ENCODE data around the gene NAPSA.
A peak's percentile ranks its signal among the peaks of the same experiment; 100 is the strongest.
"Not testable (repeated sequence)": the region's sequence is repeated elsewhere in the genome, so short reads cannot be mapped to it uniquely, and the experiment has no call there.

NAPSA gene

DNA sequence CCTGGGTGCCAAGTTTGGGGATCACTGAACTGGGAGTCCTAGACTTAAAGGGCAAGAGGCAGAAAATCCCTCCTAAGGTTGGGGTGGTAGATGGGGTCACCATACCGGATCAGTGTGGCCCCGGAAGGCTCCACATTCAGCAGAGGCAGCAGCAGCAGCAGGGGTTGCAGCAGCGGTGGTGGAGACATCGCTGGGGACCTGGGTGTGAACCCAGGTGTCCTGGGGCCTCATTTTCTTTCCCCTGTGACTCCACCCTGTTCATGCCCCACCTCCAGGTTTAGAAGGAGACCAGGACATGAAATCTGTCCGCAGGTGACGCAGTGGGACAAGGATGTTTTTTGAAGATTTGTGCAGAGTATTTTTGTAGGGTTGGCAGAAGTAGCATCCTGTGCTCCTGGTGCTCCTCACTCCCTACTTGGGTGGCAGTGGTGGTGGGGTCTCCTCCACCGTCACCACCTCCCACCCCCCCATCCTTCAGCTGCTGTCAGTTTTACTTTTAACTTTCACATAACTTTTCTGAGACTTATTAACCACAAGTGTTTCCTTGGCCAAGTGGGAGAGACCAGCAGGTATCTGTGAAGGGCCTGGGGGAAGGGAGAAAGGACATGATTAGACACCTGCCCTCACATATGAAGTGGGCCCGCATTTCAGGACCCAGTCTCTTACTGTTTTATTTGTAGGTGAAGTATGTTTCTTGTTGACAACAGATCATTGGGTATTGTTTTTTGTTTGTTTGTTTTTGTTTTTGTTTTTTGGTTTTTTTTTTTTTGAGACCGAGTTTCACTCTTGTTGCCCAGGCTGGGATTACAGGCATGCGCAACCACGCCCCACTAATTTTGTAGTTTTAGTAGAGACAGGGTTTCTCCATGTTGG lies at the start of gene NAPSA:
TSS of gene NAPSA (minus strand) at position 206 of the 873 bp plus-strand sequence. CDS start at position 188, 18 bp downstream.
- DNase-seq (ENCODE audit: low read depth): no peak

DNA sequence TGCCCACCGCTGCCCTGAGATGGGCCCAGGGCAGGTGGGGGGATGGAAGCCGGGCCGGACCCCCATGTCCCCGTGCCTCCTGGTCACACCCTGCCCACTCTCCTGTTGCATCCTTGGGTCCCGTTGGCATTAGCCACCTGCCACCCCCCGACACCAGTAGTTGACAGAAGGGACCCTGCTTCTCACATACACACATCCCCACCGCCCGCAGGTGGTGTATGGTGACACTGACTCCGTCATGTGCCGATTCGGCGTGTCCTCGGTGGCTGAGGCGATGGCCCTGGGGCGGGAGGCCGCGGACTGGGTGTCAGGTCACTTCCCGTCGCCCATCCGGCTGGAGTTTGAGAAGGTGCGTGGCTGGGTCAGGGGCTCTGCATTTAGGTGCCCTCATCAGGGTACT lies 48.1 kb upstream of the NAPSA start:
- DNase-seq (ENCODE audit: low read depth): no peak

DNA sequence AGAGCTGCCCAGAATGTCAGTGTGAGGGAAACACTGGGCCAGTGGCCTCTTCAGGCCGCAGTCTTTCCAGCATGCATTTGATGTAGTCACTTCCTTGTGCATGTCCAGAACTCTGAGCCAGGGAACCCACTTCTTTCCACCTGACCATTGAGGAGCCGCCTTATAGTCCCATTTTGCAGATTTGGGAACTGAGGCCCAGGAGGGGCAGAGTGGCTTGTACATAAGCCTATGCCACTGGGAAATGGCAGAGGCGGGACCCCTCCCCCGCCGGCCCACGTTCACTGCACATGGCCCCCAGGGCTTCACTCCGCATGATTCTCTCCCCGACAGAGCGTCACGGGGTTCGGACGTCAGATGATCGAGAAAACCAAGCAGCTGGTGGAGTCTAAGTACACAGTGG lies 47.7 kb upstream of the NAPSA start:
- no peak for DNase-seq (ENCODE audit: low read depth)

DNA sequence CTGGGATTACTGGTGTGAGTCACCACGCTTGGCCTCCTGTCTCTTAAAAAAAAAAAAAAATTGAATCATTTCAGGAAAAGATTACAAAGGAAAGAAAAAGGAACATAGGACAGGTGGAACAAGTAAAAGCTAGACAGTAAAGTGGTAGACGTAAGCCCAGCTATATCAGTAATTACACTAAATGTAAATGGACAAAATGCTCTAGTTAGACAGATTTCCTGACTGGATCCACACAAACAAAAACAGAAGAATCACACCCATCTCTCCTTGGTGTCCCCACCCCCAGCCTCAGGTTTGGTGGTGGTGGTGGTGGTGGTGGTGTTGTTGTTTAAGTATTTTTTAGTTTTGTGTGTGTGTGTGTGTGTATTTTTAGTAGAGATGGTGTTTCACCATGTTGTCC lies 47.0 kb upstream of the NAPSA start:
- DNase-seq (ENCODE audit: low read depth): no peak

DNA sequence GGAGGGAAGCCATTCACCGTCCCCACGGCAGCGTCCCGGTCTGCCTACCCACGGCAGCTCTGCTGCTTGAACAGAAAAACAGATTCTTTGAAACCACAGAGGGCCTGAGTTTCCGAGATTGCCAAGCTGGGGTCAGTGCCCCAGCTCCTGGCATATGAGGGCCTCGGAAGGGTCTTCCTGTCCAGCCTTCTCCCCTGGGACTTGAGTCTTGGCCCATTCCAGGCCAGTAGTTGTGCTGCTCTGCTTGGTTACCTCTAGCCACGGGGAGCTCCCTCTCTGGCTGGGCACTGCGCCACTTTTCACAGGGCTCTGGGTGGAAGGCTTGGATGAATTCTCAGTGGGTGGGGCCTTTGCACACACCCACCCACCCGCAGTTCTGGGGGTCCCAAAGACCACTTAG lies 44.7 kb upstream of the NAPSA start:
- DNase-seq (ENCODE audit: low read depth): no peak

DNA sequence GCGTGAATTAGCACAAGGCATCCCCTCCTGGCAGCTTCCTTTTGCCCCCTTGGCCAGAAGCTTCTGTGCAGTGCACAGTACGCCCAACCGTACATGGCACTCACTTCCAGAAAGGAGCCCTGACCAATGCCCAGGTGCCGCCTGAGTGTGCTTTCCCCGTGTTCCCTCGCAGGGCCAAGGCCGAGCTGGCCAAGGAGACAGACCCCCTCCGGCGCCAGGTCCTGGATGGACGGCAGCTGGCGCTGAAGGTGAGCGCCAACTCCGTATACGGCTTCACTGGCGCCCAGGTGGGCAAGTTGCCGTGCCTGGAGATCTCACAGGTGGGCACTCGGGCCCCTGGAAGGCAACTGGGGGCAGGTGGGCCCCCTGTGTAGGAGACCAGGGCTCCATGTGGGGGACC lies 43.9 kb upstream of the NAPSA start:
- DNase-seq (ENCODE audit: low read depth): no peak

DNA sequence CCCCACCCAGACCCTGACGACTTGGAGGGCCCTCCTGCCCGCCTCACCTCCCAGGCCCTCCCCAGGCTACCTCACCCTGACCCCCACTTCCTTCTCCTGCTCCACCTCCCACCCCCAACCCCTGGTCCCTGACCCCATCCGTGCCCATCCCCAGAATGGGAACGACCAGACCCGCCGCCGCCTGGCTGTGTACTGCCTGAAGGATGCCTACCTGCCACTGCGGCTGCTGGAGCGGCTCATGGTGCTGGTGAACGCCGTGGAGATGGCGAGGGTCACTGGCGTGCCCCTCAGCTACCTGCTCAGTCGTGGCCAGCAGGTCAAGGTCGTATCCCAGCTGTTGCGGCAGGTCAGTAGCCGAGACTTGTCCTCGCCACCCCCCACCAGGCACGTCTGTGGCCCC lies 41.4 kb upstream of the NAPSA start:
- DNase-seq (ENCODE audit: low read depth): no peak

DNA sequence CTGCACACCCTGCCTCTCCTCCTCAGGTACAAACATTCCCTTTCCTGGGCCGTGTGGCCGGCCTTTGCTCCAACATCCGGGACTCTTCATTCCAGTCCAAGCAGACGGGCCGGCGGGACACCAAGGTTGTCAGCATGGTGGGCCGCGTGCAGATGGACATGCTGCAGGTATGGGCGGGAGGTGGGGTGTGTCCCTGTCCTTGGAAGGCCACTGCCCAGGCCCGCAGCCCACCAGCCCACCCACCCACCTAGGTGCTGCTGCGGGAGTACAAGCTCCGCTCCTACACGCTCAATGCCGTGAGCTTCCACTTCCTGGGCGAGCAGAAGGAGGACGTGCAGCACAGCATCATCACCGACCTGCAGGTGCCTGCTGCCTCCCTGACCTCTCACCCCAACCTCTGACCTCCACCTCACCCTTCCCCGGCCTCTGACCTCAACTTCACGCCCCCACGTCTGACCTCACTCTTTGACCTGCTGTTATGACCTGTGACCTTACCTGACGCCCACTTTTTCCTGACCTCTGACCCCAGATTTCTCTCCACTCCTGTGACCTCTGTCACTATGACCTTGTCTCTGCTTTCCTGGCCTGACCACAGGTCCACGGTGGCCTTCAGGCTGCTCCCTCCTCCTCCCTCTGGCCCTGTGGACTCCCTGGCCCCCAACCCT lies 40.8 kb upstream of the NAPSA start:
- no peak for DNase-seq (ENCODE audit: low read depth)

DNA sequence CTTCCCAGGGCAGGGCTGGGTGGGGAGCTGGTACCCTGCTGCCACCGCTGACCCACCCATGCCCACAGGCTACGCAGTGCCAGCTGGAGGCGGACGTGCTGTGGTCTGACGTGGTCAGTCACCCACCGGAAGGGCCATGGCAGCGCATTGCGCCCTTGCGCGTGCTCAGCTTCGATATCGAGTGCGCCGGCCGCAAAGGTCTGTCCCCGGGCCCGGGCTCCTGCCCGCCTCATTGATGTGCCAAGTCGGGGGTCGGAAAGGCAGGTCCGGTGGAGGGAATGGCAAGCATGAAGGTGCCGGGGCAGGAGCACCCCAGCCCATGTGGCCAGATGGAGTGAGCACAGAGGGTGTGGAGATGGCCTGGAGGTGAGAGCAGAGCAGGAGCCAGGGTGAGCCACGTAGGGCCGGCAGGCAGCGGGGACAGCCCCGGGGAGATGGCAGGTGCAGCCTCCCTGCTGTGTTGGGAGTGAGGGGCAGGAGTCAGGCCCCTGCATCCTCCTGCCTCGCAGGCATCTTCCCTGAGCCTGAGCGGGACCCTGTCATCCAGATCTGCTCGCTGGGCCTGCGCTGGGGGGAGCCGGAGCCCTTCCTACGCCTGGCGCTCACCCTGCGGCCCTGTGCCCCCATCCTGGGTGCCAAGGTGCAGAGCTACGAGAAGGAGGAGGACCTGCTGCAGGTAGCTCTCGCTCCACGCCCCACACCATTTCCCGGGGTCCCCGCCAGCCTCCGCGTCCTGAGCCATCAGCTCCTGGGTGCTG lies 37.3 kb upstream of the NAPSA start:
- no peak for DNase-seq (ENCODE audit: low read depth)

DNA sequence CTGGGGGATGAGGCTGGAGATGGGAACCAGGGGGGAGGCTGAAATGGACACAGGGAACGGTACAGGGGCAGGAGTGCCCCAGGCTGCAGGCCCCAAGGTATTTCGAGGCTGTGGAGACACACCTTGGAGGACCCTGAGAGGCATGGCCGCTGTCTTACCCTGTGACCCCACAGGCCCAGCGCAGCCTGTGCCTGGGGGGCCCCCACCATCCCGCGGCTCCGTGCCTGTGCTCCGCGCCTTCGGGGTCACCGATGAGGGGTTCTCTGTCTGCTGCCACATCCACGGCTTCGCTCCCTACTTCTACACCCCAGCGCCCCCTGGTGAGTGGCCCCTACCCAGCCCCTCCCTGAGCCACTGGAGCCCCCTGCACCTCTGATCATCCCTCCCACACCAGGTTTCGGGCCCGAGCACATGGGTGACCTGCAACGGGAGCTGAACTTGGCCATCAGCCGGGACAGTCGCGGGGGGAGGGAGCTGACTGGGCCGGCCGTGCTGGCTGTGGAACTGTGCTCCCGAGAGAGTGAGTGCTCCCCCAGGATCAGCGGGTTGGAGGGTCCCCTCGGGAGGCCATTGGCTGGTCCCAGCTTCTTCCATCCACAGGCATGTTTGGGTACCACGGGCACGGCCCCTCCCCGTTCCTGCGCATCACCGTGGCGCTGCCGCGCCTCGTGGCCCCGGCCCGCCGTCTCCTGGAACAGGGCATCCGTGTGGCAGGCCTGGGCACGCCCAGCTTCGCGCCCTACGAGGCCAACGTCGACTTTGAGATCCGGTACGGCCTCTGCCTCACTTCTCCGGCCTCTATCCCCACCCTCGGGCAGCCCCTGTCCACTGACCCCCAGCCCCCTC lies 36.4 kb upstream of the NAPSA start:
- no peak for DNase-seq (ENCODE audit: low read depth)

DNA sequence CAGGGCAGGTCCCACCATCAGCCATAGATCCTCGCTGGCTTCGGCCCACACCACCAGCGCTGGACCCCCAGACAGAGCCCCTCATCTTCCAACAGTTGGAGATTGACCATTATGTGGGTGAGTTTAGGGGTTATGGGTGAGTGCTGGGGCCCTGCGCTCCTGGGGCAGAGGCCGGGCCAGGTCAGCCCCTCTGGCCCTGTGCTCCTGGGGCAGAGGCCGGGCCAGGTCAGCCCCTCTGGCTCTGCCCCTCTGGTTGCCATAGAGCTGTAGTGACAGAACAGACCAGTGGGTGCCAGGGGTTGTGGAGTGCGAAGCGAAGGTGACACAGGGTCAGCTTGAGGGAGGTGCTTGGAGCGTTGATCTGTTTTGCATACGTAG lies 33.9 kb upstream of the NAPSA start:
- no peak for DNase-seq (ENCODE audit: low read depth)

DNA sequence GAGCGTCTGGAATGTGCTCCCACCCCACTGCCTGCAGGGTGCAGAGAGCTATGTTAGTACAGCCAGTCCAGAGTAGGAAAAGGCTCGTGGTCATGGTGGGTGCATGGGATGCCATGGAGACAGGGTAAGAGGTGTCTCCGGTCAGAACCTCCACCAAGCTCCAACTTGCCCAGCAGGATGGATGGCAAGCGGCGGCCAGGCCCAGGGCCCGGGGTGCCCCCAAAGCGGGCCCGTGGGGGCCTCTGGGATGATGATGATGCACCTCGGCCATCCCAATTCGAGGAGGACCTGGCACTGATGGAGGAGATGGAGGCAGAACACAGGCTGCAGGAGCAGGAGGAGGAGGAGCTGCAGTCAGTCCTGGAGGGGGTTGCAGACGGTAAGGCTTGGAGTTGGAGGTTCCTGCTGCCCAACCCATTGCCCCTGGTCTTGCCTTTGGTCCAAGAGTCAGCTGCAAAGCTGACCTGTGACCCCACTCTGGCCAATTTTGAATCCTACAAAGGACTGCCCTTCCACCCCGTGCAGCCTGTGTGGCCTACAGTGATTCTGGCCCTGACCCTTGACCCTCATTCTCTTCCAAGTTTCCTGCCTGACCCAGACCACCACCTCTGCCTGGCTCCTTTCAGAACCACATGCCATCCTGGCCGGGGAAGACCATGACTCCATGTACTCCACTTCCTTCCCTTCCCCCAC lies 33.4 kb upstream of the NAPSA start:
- no peak for DNase-seq (ENCODE audit: low read depth)

DNA sequence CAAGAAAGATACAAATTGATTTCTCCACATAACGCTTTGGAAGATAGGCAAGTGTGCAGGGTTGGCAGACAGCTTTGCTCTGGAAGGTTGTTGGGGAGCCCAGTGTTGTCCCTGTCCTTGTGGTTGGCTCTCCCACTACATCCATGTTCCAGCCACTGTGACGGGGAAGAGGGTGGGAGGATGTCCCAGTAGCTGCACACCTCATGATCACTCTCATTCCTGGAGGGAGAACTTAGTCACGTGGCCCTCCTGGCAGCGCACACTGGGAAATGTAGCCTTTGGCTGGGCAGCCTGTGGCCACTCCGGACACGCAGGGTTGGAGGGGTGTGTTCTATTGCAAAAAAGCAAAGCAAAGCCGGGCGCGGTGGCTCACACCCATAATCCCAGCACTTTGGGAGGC lies 28.6 kb upstream of the NAPSA start:
- no peak for DNase-seq (ENCODE audit: low read depth)

DNA sequence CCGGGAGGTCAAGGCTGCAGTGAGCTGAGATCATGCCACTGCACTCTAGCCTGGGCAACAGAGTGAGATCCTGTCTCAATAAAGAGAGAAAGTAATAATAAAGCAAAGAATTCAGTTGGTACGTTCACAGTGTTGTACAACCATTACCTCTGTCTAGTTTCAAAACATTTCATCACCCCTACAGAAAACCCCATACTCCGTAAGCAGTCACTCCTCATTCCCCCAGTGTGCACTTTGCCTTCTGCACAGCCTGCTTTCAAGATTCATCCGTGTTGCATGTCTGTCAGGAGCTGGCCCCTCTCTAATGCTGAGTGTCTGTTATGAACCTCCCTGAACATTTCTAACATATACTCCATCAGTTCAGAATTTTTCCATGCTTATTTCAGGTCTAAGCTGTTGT lies 28.1 kb upstream of the NAPSA start:
- no peak for DNase-seq (ENCODE audit: low read depth)

DNA sequence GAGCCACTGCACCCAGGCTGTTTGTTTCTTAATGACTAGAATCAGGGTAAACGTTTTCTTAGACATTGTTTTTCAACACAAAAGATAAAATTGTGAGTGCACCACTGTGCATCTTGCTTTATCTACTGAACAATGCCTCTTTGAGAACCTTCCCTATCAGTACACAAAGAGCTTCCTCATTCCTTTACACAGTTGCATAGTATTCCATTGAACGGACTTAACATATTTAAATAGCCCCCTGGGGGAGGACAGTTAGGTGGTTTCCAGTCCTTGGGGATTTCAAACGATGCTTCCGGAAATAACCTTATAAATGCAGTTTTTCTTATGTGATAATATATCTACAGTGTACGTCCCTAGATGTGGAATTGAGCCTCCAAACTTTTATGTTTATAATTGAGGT lies 27.3 kb upstream of the NAPSA start:
- no peak for DNase-seq (ENCODE audit: low read depth)

DNA sequence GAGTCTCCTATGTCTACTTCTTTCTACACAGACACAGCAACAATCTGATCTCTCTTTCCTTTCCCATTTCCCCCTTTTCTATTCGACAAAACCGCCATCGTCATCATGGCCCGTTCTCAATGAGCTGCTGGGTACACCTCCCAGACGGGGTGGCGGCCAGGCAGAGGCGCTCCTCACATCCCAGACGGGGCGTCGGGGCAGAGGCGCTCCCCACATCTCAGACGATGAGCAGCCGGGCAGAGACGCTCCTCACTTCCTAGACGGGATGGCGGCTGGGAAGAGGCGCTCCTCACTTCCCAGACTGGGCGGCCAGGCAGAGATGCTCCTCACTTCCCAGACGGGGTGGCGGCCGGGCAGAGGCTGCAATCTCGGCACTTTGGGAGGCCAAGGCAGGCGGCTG lies 25.5 kb upstream of the NAPSA start:
- DNase-seq (ENCODE audit: low read depth): not testable (repeated sequence)

DNA sequence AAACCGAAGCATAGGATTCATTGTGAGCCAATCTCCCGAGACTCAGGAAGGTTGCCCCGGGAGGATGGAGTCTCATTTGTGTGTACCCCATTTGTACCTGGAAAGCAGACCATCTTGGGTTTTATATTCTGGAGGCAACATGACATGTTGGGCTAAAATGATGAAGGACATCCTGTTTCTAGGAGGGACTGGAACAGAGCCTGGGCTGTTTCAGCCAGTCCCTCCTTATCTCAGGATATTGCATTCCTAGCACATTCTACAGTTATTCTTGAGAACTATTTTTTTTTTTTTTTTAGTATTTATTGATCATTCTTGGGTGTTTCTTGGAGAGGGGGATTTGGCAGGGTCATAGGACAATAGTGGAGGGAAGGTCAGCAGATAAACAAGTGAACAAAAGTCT lies 24.9 kb upstream of the NAPSA start:
- DNase-seq (ENCODE audit: low read depth): not testable (repeated sequence)

DNA sequence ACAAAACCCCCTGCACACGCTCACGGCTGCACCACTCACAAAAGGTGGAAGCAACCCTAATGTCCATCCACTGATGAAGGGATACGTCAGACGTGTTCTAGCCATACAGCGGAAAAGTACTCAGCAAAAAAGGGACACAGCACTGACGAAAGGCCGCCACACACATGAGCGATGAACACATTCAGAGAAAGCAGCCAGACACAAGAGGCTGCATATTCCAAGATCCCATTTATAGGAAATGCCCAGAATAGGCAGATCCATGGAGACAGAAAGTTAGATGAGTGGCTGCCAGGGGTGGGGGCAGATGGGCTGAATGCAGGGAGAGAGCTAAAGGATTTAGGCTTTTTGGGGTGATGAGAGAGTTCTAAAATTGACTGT lies 22.4 kb upstream of the NAPSA start:
- DNase-seq (ENCODE audit: low read depth): no peak

DNA sequence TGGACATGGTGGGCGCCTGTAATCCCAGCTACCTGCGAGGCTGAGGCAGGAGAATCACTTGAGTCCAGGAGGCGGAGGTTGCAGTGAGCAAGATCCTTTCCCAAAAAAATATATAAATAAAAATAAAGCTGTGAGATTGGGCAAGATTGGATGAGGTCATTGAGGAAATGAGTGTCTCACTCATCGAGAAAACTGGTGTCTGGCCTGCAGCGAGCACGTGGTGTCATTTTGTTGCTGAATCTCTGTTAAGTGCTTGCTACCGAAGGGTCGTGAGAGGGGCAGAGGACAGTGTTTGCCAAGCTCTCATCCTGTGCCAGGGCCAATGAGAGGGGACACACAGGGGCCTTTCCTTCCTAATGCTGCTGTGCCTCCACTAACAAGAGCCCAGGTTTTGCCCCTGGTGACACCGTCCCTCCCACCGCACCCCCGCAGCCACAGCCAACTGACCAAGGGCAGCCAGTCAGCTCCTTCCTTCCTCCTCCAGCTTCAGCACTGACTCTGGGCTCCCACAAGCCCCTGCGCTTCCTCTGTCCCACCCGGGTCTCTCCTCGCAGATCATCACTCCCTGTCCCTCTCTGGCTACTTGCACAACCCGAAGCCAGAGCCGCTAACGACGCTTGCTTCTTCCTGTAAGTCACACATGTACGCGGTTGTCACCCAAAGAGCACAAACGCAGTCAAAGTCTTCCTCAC lies 21.9 kb upstream of the NAPSA start:
- peak; percentile 80 for DNase-seq (ENCODE audit: low read depth)

DNA sequence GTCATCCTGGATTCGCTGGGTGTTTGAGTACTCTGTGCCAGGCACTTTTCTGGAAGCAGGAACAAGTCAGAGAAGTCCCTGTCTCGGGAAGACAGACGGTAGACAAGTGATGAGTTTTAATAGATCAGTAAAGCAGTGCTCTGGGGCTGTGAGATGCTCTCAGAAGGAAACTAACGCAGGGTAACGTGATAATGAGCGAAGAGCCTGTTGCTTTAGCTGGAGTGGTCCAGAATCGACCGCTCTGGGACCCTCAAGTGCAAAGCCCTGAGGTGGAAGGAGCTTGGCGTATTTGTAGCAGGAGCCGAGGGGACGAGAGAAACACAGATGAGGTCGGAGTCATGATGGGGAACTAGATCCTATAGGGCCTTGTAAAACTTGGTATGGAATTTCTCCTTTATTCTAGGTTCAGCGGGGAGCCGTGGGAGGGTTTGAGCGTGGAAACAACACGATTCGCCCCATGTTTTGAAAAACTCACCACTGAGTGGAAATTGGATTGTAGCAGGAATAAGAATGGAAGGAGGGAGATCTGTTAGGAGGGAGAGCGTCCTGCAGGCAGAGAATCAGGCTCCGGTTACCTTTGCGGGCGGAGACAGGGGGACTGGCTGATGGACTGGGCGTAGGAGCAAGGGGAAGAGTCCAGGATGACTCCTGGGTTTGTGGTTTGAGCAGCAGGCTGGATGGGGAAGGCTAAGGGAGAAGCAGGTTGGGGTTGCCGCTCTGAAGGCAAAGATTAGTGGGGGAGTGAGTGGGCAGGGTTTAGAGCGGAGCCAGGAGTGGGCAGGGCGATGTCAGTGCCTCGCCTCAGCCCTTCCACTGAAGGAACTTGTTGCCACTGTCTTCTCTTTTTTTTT lies 19.5 kb upstream of the NAPSA start:
- DNase-seq (ENCODE audit: low read depth): peak; percentile 46

All from iris pigment epithelial cell (primary cell).